ENCODE results near the gene FTCD.
"Not testable (repeated sequence)": the region's sequence is repeated elsewhere in the genome, so short reads cannot be mapped to it uniquely, and the experiment has no call there.

FTCD gene

DNA sequence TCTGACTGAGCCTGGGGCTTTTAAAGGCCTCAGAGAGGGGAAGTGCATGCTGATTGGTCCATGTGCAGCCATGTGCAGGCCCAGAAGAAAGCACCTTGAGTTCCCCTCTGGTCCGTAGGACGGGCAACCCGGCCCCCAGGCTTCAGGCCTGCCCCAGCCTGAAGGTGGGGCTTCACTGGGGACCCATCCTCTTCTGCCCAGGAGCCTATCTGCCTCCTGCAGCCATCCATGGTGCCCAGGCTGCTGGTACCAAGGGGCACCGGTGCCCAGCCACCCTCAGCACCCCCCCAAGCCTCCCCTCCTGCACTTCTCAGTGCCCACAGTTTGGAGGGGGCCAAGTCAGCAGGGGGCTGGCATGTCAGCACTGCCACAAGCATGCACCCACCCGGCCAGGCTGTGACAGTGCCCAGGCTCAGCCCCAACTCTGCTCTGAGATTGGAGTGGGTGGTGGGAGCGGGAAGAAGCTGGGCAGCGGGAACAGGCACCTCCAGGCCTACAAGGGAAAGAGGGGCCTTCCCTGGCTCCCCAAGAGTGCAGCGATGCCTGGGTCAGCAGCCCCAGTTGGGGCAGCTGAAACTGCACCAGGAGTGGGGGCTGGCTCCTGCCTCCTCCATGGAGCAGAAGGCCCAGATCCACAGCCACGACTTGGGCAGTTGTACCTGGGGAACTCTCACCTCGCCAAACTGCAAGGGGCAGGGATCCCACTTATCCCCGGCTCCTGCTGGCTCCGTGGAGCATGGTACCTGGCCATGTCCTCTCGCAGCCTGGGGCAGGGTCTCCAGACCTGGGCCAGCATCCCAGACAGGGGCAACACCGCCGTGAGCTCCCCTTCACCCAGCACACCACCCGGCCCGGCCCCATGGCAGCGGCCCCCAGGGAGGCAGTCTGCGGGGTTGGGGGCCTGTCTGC is 45.8 kb downstream of the FTCD start:
- DNase-seq, result no peak

DNA sequence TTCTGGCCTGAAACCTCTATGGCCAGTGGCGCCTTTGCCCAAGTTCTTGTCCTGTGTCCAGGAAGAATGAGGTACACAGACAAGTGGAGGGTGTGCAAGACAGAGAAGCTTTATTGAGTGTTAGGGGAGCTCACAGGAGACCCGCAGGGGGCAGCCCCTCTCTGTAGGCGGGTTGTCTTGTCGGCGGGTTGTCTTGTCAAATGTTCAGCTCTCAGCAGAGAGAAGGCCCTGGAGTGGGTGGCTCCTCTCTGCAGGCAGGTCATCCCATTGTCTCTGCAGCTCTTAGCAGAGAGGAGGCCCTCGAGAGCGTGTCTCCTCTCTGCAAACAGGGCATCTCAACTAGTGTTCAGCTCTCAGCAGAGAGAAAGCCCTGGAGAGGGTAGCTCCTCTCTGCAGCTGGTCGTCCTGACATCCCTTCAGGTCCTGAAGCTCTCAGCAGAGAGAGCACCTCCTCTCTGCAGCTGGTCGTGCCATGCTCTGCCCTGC is 46.5 kb downstream of the FTCD start:
- no peak for DNase-seq

DNA sequence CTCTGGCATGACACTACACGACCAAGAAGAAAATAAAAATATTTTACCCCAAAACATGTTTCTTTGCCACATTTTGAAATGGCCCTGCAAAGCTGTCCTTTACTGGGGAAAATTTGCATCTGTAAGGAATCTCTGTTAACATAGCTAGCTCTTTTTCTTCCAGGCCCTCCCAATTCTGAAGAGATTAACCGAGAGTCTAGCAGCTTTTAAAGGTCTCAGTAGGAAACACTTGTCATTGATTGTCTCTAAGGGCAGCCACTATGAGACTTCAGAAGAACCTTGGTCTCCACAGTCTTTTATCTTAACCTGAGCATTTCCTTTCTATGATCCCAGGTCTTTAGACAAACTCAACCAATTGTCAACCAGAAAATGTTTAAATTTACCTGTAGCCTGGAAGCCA is 48.0 kb downstream of the FTCD start:
- not testable (repeated sequence) for DNase-seq

DNA sequence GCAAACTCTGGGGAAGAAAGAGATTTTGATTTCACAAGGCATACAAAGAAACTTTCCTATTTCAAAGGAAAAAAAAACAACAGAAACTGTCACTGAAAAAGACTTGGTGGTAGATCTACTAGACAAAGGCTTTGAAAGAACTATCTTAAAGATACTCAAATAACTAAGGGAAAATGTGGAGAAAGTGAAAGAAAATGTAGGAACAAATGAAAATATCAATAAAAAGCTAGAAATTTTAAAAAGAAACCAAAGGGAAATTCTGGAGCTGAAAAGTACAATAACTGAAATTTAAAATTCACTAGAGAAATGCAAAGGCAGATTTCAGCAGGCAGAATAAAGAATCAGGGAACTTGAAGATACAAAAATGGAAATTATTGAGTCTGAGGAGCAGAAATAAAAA is 51.3 kb downstream of the FTCD start:
- DNase-seq, result no peak

DNA sequence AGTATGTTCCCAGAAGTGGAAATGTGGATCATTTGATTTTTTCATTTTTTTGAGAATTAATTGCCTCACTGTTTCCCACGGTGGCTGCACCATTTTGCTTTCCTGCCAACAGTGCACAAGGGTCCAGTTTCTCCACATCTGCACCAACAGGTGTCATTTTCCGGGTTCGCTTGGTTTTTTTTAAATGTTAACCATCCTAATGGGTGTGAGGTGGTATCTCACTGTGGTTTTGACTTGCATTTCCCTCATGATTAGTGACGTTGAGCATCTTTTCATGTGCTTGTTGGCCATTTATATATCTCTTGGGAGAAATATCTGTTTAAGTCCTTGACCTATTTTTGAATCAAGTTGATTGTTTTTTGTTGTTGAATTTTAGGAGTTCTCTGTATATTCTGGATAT is 54.5 kb downstream of the FTCD start:
- DNase-seq, result no peak

DNA sequence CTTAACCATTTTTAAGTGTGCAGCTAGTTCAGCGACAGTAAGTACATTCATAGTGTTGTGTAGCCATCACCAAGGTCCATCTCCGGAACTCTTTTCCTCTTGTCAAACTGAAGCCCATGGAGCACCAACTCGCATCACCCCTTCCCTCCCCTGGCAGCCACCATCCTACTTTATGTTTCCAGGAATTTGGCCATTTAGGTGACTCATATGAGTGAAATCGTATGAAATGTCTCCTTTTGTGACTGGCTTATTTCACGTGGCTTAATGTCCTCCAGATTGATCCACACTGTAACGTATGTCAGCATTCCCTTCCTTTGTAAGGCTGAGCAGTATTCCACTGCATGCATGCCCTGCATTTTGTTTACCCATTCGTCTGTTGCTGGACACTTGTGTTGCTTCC is 55.0 kb downstream of the FTCD start:
- DNase-seq, result no peak

DNA sequence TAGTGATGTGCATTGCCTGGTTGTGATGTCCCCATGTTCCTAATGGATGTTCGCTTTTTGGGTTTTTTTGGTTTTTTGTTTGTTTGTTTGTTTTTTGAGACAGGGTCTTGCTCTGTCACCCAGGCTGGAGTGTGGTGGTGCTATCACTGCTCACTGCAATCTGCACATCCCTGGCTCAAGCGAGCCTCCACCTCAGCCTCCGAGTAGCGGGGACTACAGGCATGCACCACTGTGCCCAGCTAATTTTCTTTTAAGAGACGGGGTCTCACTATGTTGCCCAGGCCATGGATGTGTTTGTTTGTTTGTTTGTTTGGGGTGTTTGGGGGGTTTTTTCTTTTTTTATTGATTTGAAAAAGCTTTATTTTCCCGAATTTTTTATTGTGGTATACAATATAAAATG is 55.4 kb downstream of the FTCD start:
- DNase-seq, result no peak

DNA sequence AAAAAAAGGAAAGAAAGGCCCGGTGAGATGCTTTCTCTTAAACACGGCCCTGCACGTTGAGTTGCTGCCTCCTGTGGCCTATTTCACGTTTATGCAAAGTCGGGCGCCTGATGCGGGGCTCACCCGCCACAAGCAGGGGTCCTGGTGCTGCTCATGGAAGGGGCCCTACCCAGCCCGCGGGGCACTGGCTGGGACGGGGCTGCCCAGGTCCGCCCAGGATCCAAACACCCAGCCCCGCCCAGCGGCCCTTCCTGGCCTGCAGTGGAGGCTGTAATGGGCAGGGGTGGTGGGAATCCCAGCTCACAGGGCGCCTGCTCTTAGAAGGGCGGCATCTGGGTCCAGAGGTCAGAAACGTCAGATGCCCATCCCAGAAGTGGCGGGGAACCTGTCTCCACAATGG is 55.9 kb downstream of the FTCD start:
- DNase-seq, result peak; percentile 15

DNA sequence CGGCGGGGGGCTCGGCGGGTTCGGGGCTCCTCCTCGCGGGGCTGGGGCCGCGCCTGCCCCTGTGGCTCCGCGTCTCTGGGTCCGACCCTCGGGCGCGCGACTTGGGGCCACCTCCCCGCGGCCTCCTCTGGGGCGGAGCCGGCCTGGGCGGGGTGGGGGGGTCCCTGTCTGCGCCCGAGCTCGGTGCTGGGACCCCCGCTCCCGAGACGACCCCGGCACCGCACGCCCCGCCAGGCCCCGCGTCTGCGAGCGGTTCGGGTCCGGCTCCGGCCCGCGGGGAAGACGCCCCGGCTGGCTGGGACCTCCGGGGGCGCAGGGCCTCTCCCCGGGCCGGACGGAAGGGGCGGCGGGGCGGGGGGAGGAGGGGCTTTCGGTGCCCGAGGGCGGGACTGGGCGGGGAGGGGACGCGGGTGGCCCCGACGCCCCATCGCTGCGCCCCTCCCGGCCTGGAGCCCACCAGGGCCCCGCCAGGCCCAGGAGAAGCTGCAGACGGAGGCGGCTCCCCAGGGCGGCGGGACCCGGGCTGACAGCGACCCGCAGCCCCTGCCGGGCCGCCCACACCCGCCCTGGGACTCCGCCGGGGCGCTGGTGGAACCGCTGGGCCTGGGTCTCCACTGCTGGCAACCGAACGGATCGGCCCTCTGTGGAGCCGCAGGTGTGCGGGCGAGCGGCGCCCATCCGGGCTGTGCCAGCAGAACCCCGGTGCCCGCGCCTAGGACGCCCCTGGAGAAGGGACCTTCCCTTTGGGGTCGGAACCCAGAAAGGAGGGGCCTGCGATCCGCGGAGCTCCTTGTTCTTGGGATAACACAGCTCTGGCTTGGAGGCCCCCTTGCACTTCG is 56.9 kb downstream of the FTCD start:
- no peak for DNase-seq

DNA sequence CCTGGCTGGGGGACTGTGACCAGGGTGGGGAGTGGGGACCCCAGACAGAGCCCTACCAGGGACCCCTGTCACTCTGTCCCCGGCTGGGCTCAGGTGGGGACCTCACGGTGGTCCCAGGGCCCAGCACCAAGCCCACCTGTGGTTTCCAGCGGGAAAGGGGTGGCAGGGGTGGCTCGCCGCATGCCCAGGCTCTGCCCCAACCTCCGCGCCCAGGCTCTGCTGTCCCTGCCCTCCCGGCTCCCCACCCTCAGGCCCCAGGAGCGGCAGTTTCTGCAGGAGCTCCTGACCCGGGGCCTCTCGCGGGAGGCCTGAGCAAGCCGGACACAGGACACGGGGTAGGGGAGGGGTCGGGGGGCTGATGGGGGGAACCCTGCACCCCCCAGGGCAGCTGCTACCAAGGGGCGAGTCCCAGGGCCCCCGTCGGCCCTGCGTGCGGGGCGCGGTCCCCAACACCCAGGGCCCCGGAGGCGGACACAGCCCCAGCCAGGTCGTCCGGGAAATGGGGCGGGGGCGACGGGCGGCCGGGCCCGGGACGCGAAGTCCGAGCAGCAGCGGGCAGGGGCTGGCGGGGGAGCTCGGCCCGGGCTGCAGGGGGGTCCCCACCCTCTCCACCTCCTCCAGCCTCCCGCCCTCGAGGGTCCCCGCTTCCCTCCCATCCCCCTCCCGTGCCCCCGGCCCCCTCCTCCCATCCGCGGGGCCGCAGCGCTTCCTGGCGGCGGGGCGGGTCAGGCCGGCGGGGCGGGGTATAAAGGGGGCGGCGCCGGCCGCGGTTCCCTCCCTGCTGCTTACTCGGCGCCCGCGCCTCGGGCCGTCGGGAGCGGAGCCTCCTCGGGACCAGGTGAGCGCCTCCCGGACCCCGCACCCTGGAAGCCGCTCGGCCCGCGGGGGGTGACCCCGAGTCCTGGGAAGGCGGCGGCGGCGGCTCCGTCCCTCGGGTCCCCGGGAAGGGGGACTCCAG is 57.8 kb downstream of the FTCD start, which contains the start of gene COL6A2:
Gene COL6A2, plus strand, starts transcription at position 777 of the 958 bp plus-strand sequence.
- peak; percentile 32 for DNase-seq

DNA sequence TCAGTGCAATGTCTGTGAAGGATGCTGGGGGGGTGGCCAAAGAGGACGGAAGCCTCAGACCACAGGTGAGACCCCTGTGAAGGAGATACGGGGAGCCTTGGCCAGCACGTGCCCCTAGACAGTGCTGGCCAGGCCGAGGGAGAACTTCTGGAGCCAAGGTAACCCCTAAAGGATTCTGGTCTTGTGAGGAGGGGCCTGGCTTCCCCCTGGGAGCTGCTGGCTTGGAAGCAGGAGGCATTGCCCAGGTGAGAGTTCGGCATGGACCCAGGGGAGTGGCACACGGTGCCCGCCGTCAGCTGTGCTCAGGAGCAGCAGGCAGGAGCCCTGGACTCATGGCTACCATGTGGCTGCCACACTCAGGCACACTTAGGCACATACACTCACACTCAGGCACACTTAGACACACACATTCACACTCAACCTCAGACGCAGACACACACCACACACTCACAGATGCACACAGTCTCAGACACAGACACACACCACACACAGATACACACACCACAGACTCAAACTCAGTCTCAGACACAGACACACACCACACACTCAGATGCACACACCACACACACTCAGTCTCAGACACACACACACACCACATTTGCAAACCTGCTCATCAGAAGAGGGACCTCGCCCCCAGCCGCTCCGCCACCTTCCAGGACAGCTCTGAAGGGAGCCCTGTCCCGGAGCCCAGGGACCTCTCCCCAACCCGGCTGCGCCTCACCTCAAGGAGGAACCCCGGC is 58.6 kb downstream of the FTCD start:
- no peak for DNase-seq

DNA sequence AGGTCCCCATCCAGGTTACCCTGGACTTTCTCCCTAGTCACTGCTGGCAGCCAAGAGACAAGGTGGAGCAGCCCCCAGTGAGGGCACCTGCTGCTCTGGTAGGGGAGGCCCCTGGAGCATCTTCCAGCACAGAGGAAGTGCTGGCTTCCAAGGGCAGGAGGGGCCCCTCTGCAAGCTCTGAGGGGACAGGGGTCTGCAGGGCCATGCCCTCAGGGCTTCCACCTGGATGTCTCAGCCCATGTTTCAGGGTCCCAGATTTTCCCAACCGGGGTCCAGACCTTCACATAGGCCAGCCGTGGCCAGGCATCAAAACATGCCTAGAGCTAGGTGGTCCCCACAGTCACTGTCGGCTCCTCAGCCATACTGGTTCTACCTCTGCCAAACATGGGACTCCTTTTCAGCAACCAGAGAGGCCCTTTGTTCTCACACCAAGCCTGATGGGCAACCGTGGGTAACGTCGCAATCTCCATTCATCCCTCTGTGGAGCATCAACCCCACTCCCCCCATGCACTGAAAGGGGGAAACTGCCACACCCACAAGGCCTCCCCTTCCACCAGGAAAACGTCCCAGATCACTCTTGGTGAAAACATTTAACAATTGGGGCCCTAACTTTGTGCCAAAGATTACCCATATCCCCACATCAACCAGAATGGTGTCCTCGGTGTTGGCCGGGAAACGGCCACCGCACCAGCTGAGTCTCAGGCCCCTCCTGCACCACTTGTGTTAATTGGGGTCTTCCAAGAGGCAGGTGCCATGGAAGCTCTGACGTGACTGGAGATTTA is 59.4 kb downstream of the FTCD start:
- DNase-seq, result no peak

DNA sequence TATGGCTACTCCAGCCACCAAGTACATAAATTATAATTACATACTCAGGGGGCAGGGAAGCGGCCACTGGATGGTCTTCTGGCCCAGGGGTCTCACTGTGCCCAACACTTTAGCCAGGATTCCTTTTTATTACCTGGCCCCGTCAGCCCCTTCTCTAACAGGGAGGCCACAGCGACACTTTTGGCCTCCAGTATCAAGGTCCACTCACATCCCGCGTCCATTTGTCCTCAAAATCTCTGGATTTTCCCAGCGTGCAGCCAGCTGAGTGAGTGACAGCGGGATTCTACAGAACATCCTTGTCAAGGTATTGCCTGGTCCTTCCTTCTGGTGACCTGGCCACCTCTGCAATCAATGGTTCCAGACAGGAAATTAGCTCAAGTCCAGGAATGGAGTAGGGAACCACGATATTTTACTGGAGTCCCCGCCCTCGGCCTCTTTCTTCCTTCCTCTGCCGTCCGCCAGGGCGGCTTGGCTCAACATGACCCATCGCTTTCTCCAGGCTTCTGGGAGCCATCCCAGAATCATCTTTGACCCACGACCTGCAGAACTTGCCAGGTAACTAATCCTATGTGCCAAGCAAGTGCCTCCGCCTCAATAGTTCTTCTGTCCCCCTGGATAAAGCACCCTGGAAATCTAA is 60.2 kb downstream of the FTCD start:
- no peak for DNase-seq

DNA sequence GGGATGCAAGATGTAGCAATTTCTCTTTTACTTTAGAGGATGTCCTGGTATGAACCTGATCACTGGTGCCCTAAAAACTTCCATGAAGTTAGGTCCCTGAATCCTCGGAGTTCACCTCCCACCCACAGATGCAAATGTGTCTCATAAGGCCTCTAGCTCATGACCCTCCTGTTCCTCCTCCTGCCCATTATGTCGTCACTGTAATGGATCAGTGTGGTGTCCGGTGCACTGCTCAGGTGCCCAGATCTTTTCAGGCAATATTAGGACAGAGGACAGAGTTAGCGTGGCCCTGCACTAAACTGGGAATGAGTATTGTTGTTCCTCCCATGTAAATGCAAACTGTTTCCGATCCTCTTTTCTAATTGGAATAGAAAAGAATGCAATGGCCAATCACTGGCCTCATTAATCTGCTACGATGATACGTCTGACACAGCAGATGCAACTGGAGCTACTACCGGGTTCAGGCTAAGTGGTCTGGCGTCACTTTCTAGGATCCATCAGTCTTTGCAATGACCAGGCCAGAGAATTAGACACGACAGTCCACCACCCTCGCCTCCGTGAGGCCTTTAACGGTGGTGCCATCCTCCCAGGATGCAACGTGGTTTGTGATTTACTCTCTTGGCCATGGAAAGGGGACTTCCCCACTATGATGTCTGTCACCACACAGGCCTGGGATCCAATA is 60.8 kb downstream of the FTCD start:
- no peak for DNase-seq

DNA sequence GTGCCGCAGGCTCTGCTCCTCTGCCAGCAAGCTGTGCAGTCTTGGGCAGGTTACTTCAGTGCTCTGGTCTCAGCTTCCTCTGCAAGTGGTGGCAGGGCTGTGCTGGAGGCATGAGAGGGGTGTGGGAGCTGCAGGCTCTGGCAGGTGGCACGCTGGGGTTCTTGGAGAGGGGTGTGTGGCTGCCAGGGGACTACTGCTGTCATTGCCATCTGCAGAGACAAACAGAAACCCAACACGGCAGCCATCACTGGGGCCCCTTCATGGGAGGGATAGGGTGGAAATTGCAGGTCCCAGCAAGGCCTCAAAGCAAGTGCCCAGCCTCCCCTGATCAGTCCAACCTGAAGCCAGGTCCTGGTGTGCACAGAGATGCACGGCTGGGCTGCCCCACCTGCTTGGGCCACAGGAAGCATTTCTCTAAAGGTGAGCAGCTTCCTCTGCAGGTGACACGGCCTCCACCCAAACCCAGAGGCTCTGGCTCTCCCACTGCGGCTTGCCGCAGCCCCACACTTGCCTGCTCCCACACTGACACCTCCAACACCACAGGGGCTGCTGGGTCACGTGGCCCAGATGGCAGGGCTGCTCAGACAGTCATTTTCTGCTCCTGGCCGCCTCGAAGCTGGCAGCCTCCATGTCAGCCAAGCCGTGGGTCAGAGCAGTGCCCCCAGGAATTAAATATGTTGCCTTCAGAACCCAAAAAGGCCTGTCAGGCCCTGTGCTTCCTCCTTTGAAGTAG is 61.5 kb downstream of the FTCD start:
- DNase-seq, result no peak

DNA sequence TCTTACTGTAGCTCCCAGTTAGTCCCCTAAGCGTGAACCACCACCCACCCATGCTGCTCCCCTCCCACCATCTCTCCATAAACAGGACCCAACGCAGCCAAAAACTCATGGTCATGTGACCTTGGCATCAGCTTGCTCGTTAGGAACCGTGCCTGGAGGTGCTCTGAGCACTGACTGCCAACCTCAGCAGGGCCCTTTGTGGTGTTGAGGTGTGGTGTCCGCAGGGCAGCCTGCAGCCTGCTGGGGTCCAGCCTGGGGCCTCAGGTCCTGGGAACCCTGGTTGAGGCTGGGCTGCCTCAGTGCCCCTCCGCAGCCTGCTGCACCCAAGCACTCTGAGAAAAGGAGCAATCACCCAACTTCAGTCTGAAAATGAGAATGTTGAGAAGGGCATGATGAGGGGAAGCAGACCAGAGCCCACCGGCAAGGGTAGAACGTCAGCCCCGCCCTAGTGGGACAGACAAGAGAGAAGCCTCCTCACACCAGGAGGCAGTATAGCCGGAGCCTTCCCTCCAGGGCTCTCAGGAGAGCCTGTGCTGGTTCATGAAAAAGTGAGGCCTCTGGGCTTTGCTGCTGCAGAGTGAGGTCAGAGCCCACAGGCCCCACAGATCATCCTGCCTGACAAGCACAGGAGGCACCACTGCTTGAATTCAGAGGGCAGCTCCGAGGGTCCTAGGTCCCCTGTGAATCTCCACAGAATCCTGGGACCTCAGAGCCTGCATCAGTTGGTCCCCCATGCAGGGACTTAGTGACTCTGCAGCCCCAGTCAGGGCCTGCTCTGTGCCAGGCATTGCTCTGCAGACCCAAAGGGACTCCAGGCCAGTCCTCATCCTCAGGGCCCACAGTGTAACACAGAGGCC is 62.3 kb downstream of the FTCD start:
- DNase-seq, result no peak

DNA sequence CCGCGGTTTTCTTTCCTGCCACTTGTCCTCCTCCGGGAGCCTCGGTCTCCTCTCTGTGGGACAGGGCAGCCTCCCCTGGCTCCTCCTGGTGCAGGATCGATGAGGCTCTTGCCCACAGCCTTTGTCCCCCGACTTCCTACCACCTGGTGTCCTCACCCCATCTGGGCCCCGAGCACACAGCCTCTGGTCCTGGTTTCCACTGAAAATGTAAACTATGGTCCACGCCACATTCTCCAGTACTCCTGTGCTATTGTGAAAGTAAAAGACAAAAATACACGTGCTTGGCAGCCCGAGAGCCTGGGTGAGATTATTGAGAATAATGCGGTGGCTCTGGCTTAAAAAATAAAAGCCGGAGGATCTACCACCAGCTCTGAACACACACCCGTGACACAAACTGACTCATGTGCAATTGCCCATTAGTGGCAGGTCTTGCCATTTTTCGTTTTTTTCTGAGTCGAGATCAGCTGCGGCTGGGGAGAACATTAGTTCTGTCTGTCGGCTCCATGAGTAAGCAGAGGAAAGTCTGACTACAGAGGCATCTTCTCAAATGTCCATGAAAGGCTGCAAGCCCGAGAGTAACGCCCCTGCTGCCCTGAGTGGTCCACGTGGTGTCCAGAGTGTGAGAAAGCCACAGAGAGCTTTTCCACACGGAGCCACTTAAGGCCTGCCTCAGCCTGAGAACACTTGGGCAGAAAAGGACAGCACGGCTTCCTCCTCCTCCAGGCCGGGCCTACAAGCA is 63.2 kb downstream of the FTCD start:
- no peak for DNase-seq
